Ovary (tissue), 9 donors: ENCODE data around the gene IFIT2. TPM values are rescaled to one million over a fixed set of nuclear protein-coding genes. Genes with fewer than 3 reads are reported as not detected.
"Not testable (repeated sequence)": the region's sequence is repeated elsewhere in the genome, so short reads cannot be mapped to it uniquely, and the experiment has no call there.

ENCODE experiments used
- DNase-seq, 5 donors: peaks; one replicate each; pipeline ENCODE4 v3.0.0-alpha.2; 2019 to 2020
- H3K27ac ChIP-seq, 2 donors: fragments of 200-600 bp; one replicate each; pipeline versions ENCODE4 v1.5.1 to v1.8.0; 2019 to 2022
- H3K27me3 ChIP-seq: fragments of 200-600 bp; one replicate; pipeline ENCODE4 v1.8.0; 2022
- H3K36me3 ChIP-seq: fragments of 200-600 bp; sonication (generic); one replicate; pipeline ENCODE4 v1.5.1; 2019
- H3K4me1 ChIP-seq: one replicate; pipeline ENCODE4 v1.8.1; 2013; ENCODE audit warnings: mild to moderate bottlenecking, moderate library complexity; ENCODE audit not compliant: insufficient read depth
- H3K4me3 ChIP-seq: fragments of 200-600 bp; sonication (generic); one replicate; pipeline ENCODE4 v1.5.1; 2017
- H3K9me3 ChIP-seq, 2 donors: fragments of 200-600 bp in 1 of 2; sonication (generic) in 1 of 2; one replicate each; pipeline versions ENCODE4 v1.5.1 to v1.8.1; 2013 to 2019; ENCODE audit warnings: mild to moderate bottlenecking in 1 of 2, moderate library complexity in 1 of 2
- EP300 ChIP-seq: sonication (generic); formaldehyde crosslinking; IDR thresholded peaks from one replicate; pipeline ENCODE4 v1.6.1; 2017; ENCODE audit warnings: antibody characterized with exemption
- POLR2A ChIP-seq: fragments of 450-650 bp; IDR thresholded peaks from one replicate; pipeline ENCODE4 v1.6.1; 2017; ENCODE audit warnings: antibody characterized with exemption, mild to moderate bottlenecking, moderate library complexity
- WGBS, 3 donors: extraction: QIAGEN DNeasy Blood & Tissue Kit in 1 of 3; methylation state at CpG; one replicate each; pipeline versions ENCODE4 v1.1.5 to v1.1.7; 2013 to 2017; 5-methylcytosine and 5-hydroxymethylcytosine counted together
- intact Hi-C, 4 donors: fragments of 100-400 bp; cut with DNase I; formaldehyde crosslinking; loops; one replicate each; pipeline versions ENCODE4 v1.11.0 to v1.15.1; 2022 to 2023
- polyA plus RNA-seq, 2 donors: library from polyadenylated mRNA; stranded (reverse); fragments of 200-250 nt in 1 of 2; fragments of 350-450 nt in 1 of 2; fragmentation: Illumina TruSeq in 1 of 2; extraction: RNeasy Lipid Tissue Mini Kit (QIAGEN cat#74804) in 1 of 2; gene quantifications; one replicate each; pipeline ENCODE4 v1.2.3, GENCODE V29; 2013 to 2014
- total RNA-seq, 7 donors: library from RNA; depleted of rRNA in 2 of 7; stranded (reverse); fragments of >200 nt in 2 of 7; fragmentation: NEBNext Ultra II Directional in 3 of 7; extraction: Animal tissue kit (Norgen Biotek cat#: 25700) in 3 of 7; gene quantifications; one replicate each; pipeline versions ENCODE4 v1.1.0 to v1.2.4, GENCODE V29; 2016 to 2023
- TF ChIP-seq, protein P1 (sequence below), 3 donors: fragments of 450-650 bp in 2 of 3; fragments of 200-600 bp in 1 of 3; IDR thresholded peaks; one replicate each; pipeline versions ENCODE4 v1.5.1 to v1.8.0; 2016 to 2022; ENCODE audit warnings: antibody characterized with exemption in 3 of 3, mild to moderate bottlenecking in 1 of 3
- donor health status: DM: no; HTN: no; CAD: no; lungs with moderate emphysema.
- donor health status: DM: no; HTN: no; CAD: no.
- donor health status: Bipolar disorder and iron deficiency.
- donor health status: DM: yes; HTN: yes; CAD: no.
- donor health status: DM: no; HTN: no; CAD: no.
- donor health status: DM: yes; HTN: yes; CAD: no.

IFIT2 gene
- total and polyA plus RNA-seq, 9 donors: 2.1 to 21.3 (median 6.2) TPM

DNA sequence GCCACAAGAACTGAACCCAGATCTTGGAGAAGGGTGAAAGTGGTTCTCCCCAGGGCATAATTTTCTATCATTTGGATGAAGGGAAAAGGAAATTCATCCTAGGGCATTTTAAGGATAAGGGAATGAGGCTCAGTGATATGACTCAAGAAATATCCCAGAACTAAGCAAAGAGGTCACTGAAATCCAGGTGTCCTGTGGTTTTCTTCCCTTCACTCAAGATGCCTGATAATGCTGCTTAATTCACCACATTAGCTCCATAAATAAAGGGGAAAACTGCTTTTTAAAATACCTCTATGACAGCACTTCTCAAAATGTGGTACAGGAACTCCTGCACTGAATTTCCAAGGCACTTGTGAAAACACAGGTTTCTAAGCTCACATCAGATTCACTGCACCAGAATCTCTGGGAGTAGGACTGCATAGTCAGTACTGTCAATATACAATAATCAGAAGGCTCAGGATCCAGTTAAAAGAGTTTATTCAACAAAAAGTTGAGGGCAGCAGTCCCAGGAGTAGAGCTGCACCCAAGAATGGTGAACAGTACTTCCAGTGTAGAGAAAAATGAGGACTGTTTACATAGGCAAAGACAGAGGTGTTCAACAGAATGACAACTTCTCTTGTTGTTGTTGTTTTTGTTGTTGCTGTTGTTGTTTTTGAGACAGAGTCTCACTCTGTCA is 28.8 kb downstream of the IFIT2 start:
- Histone ChIP-seq H3K36me3 (no peaks in the 10 kb centered on the region), H3K27ac (no peak overlapping the region), H3K4me3 (no peak overlapping the region), H3K27me3 (no peaks in the 10 kb centered on the region), H3K4me1 (peaks cover 28% of the 10 kb centered on the region), H3K9me3 (no peaks in the 10 kb centered on the region)
- intact Hi-C loops: no loop called here
- no peak for DNase-seq
- TF ChIP-seq, protein P1, sequence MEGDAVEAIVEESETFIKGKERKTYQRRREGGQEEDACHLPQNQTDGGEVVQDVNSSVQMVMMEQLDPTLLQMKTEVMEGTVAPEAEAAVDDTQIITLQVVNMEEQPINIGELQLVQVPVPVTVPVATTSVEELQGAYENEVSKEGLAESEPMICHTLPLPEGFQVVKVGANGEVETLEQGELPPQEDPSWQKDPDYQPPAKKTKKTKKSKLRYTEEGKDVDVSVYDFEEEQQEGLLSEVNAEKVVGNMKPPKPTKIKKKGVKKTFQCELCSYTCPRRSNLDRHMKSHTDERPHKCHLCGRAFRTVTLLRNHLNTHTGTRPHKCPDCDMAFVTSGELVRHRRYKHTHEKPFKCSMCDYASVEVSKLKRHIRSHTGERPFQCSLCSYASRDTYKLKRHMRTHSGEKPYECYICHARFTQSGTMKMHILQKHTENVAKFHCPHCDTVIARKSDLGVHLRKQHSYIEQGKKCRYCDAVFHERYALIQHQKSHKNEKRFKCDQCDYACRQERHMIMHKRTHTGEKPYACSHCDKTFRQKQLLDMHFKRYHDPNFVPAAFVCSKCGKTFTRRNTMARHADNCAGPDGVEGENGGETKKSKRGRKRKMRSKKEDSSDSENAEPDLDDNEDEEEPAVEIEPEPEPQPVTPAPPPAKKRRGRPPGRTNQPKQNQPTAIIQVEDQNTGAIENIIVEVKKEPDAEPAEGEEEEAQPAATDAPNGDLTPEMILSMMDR (IDR thresholded peaks at IDR 0.05): no peak
- TF ChIP-seq EP300: no peak
- TF ChIP-seq POLR2A: no peak

DNA sequence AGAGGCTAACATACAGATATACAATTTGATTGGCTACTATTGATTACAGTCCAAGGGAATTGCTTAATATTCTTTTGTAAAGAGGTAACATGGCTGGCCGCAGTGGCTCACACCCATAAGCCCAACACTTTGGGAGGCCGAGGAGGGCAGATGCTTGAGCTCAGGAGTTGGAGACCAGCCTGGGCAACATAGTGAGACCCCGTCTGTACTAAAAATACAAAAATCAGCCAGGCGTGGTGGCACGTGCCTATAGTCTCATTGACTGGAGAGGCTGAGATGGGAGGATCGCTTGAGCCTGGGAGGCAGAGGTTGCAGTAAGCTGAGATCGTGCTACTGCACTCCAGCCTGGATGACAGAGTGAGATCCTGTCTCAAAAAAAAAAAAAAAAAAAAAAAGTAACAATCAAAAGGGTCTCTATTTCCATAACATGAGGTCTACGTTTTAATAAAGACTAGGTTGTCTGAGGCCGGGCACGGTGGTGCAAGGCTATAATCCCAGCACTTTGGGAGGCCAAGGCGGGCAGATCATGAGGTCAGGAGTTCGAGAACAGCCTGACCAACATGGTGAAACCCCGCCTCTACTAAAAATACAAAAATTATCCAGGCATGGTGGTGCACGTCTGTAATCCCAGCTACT is 29.8 kb downstream of the IFIT2 start:
- intact Hi-C loops, H3K9me3 ChIP-seq, H3K36me3 ChIP-seq, DNase-seq, H3K27me3 ChIP-seq: not testable (repeated sequence)
- Histone ChIP-seq H3K27ac (peak overlapping the region in 1 of 2 donors; percentile 59), H3K4me3 (peak overlapping the region; percentile 31), H3K4me1 (peaks cover 28% of the 10 kb centered on the region)
- WGBS, 3 donors: 62 to 69% (median 67%) methylated on average over 14 of the region's 14 CpGs

DNA sequence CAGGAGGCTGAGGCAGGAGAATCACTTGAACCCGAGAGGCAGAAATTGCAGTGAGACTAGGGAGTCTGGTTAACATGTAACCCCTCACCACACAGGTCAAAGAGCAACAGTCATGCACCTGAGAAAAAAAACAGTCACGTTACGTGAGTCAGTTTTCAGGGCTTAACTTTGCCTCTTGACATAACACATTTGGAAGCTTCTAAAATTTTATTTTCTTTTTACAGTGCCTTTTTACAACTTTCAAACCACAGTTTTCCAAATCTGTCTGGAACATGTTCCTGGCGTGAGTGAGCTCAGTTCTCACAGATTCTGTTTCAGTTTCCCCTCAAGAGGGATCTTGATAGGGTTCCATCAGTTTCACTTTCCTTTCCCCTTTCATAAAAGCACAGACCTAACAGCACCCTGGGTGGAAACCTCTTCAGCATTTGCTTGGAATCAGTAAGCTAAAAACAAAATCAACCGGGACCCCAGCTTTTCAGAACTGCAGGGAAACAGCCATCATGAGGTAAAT is 30.3 kb downstream of the IFIT2 start:
- 1 to 4% (median 2%) methylated on average over 5 of the region's 5 CpGs for WGBS, 3 donors
- intact Hi-C loops: no loop called here
- peak in 1 of 5 donors; percentile 27 for DNase-seq
- H3K4me1 ChIP-seq: peaks cover 26% of the 10 kb centered on the region
- H3K4me3 ChIP-seq: peak overlapping the region; percentile 31
- peak overlapping the region in 1 of 2 donors; percentile 59 for H3K27ac ChIP-seq
- no peaks in the 10 kb centered on the region for H3K27me3 ChIP-seq
- TF ChIP-seq POLR2A (no peak), EP300 (no peak)
- TF ChIP-seq, protein P1 (IDR thresholded peaks at IDR 0.05): no peak
- H3K36me3 ChIP-seq: no peaks in the 10 kb centered on the region
- no peaks in the 10 kb centered on the region for H3K9me3 ChIP-seq

DNA sequence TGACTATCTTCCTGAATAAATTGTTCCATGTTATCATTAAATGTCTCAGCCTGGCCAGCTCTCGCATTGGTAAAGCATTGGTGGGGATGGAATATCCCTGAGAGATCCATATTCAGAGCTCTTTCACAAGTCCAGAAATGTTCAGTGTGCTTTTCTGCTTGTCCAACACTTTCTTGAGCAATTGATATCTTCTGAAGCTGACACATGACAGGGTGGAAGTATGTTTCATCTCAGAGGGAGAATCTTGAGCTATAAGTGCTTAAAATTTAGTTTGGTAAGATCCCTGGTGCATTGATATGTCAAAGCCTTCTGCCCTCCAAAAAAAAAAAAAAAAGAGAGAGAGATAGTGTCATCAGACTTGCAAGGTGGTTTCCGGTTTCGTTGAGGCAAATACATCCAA is 33.4 kb downstream of the IFIT2 start:
- Histone ChIP-seq H3K27ac (no peak overlapping the region), H3K9me3 (no peaks in the 10 kb centered on the region), H3K27me3 (no peaks in the 10 kb centered on the region), H3K36me3 (no peaks in the 10 kb centered on the region), H3K4me1 (peaks cover 17% of the 10 kb centered on the region), H3K4me3 (no peak overlapping the region)
- TF ChIP-seq POLR2A: no peak
- TF ChIP-seq EP300: no peak
- 96 to 97% (median 96%) methylated on average over 3 of the region's 3 CpGs for WGBS, 3 donors
- DNase-seq: no peak
- intact Hi-C loops: loop anchor here in 1 of 4 donors (5.0 kb wide), 1 partner anchor 37 kb away; no protein-coding TSS in a partner anchor

DNA sequence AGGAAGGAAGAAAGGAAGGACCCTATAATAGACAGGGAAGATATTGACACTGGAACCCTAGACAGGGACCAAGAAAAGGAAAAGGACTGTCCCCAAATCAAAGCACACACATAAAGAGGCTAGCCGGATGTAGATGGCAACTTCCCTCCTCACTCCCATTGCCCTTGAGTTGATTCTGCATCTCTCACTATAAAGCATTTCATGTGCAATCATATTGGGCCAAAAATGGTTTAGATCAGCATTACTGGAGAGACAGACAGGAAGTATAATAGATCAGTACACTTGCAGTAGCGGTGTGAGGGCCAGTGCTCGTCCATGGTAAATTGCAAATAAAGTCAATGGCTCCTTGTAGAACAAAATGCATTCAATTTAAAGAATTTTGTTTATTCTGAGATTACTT is 34.4 kb downstream of the IFIT2 start:
- Histone ChIP-seq H3K4me3 (no peak overlapping the region), H3K36me3 (no peaks in the 10 kb centered on the region), H3K27ac (no peak overlapping the region), H3K4me1 (peaks cover 12% of the 10 kb centered on the region), H3K9me3 (no peaks in the 10 kb centered on the region), H3K27me3 (no peaks in the 10 kb centered on the region)
- no peak for DNase-seq
- TF ChIP-seq POLR2A (no peak), EP300 (no peak)
- TF ChIP-seq, protein P1 (IDR thresholded peaks at IDR 0.05): no peak
- 86 to 95% (median 95%) methylated on average over 3 of the region's 3 CpGs for WGBS, 3 donors
- intact Hi-C loops: loop anchor here in 1 of 4 donors (5.0 kb wide), 1 partner anchor 36 kb away; no protein-coding TSS in a partner anchor
